SH-SY5Y (cell line): ENCODE results near the gene GJC3.

Experiments
- GATA2 ChIP-seq: IDR thresholded peaks from 2 replicates; pipeline ENCODE4 v1.6.1; 2011; ENCODE audit warnings: mild to moderate bottlenecking, low read depth, low read length
- GATA3 ChIP-seq: IDR thresholded peaks from 2 replicates; pipeline ENCODE4 v1.6.1; 2011; ENCODE audit warnings: low read depth, mild to moderate bottlenecking, low read length, moderate library complexity

Gene GJC3

GRCh38 chr7:99938296-99938695 lies 8.9 kb upstream of the GJC3 start:
- no peak for TF ChIP-seq GATA2
- no peak for TF ChIP-seq GATA3

GRCh38 chr7:99930376-99930775 lies 956 bp upstream of the GJC3 start:
- TF ChIP-seq GATA2 (no peak), GATA3 (no peak)

GRCh38 chr7:99929730-99930053 lies 272 bp upstream of the GJC3 start:
- TF ChIP-seq GATA3, result no peak
- TF ChIP-seq GATA2, result no peak

- TF ChIP-seq GATA3, result no peak
- TF ChIP-seq GATA2, result no peak
Observed at GRCh38 chr7:99928188-99928587, 1.2 kb downstream of the GJC3 start.

- TF ChIP-seq GATA3 (no peak), GATA2 (no peak)
Observed at GRCh38 chr7:99927536-99927935, 1.9 kb downstream of the GJC3 start.

- TF ChIP-seq GATA3 (no peak), GATA2 (no peak)
Observed at GRCh38 chr7:99926321-99926720, 3.1 kb downstream of the GJC3 start.

- TF ChIP-seq GATA3 (no peak), GATA2 (no peak)
Observed at GRCh38 chr7:99923200-99923599, 6.2 kb downstream of the GJC3 start.

GRCh38 chr7:99920149-99920548 lies 9.3 kb downstream of the GJC3 start:
- no peak for TF ChIP-seq GATA2
- TF ChIP-seq GATA3, result no peak

- TF ChIP-seq GATA2 (no peak), GATA3 (no peak)
Observed at GRCh38 chr7:99919814-99920112, 9.7 kb downstream of the GJC3 start.

- TF ChIP-seq GATA2 (no peak), GATA3 (no peak)
Observed at GRCh38 chr7:99918959-99919813, 10.2 kb downstream of the GJC3 start, which contains the start of gene TRIM4. TSS of gene TRIM4 (minus strand) at chr7:99919530. CDS start at chr7:99919401, 129 bp downstream.

- no peak for TF ChIP-seq GATA3
- TF ChIP-seq GATA2, result no peak
Observed at GRCh38 chr7:99910976-99911375, 18.4 kb downstream of the GJC3 start.

GRCh38 chr7:99901581-99901980 lies 27.8 kb downstream of the GJC3 start:
- no peak for TF ChIP-seq GATA2

GRCh38 chr7:99899830-99900519 lies 29.4 kb downstream of the GJC3 start:
- TF ChIP-seq GATA3 (no peak), GATA2 (no peak)

GRCh38 chr7:99898836-99899235 lies 30.6 kb downstream of the GJC3 start:
- no peak for TF ChIP-seq GATA2
- no peak for TF ChIP-seq GATA3

- no peak for TF ChIP-seq GATA2
- no peak for TF ChIP-seq GATA3
Observed at GRCh38 chr7:99898023-99898357, 31.4 kb downstream of the GJC3 start.

GRCh38 chr7:99897322-99898022 lies 31.9 kb downstream of the GJC3 start:
- TF ChIP-seq GATA3 (no peak), GATA2 (no peak)
